HG02678 (cell line): Measurements from ENCODE around the gene PPP1R12B.

Experiments
- ATAC-seq: cut with Tn5 transposase; IDR thresholded peaks from one replicate; pipeline ENCODE4 v1.9.1; 2021; ENCODE audit warnings: mild to moderate bottlenecking, moderate library complexity; ENCODE audit not compliant: unreplicated experiment

Gene PPP1R12B, protein sequence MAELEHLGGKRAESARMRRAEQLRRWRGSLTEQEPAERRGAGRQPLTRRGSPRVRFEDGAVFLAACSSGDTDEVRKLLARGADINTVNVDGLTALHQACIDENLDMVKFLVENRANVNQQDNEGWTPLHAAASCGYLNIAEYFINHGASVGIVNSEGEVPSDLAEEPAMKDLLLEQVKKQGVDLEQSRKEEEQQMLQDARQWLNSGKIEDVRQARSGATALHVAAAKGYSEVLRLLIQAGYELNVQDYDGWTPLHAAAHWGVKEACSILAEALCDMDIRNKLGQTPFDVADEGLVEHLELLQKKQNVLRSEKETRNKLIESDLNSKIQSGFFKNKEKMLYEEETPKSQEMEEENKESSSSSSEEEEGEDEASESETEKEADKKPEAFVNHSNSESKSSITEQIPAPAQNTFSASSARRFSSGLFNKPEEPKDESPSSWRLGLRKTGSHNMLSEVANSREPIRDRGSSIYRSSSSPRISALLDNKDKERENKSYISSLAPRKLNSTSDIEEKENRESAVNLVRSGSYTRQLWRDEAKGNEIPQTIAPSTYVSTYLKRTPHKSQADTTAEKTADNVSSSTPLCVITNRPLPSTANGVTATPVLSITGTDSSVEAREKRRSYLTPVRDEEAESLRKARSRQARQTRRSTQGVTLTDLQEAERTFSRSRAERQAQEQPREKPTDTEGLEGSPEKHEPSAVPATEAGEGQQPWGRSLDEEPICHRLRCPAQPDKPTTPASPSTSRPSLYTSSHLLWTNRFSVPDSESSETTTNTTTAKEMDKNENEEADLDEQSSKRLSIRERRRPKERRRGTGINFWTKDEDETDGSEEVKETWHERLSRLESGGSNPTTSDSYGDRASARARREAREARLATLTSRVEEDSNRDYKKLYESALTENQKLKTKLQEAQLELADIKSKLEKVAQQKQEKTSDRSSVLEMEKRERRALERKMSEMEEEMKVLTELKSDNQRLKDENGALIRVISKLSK

DNA sequence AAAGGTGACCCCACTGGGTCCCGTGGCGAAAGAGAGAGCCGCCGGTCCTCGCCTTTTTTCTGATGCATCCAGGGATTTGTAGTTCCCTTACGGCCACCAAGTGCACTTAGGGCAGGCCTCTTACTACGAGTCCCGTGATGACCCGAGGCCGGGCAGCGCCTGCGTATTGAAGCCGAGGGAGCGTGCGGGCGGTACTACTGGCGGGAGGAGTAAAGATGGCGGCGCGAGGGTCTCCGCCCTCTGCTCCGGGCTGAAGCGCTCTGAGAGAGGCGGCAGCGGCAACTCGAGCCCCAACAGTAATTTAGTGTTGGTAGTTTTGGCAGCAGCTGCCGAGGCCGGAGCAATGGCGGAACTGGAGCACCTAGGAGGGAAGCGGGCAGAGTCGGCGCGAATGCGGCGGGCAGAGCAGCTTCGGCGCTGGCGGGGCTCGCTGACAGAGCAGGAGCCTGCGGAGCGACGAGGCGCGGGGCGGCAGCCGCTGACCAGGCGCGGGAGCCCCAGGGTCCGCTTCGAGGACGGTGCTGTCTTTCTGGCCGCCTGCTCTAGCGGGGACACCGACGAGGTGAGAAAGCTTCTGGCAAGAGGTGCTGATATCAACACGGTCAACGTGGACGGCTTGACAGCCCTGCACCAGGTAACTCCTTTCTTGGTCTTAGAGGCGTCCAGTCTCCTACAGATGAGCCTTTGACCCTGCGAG lies at the start of gene PPP1R12B:
Gene PPP1R12B (plus strand): TSS at position 191 of the 697 bp plus-strand sequence. CDS start 153 bp downstream, at position 344.
- peak; percentile 96 for ATAC-seq

DNA sequence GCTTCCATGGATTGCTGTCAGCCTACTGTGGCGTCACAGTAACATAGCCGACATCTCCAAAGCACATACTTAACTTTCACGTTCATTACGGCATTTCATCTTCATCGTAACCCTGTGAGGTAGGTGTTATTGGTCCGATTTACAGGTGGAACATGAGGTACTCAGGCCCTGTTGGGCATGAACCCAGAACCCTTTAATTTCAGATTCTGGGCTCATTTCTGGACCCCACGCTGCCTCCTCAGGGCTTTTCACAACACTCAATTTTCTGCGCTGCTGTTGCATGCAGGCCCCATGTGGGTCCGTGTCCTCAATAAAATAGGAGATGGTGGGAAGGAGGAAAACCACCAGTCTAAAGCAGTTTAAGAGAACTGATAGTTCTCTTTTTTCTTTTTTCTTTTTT lies 46.3 kb upstream of the PPP1R12B start:
- ATAC-seq = no peak

DNA sequence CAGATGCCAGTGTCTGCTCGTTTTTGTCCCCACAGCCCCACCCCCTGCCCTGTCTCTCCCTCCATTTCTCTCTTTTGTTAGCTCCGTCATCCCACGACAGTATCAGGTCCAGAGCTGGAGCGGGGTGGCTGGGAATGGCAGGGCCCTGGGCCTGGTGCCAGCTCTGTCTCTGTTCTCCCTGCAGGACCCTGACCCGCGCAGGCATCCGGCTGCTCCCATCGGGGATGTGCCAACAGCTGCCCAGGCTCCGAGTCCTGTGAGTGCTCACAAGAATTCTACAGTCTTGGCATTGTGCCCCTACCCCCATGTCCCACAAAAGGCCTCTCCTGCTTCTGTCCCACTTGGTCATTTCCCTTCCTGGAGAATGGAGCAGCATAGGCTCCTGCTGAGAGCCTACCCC lies 44.1 kb upstream of the PPP1R12B start:
- ATAC-seq = no peak

DNA sequence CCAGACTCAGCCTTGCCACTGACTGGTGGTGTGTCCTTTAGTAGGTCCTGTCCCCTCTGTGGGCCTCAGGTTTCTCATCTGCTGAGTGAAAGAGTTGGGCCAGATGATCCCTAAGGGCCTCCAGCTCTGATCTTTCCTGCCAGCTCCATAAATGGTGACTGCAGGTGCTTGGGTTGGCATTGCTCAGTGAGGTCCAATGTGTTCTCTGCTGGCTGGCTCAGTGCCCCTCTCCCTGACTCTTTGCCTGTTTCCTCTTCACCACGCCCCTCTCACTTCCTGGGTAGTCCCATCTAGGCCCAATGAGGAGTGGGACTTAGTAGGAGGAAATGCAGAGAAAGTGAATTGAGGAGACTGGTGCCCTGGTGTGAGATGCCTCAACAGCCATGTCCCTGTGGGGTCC lies 43.3 kb upstream of the PPP1R12B start:
- no peak for ATAC-seq

DNA sequence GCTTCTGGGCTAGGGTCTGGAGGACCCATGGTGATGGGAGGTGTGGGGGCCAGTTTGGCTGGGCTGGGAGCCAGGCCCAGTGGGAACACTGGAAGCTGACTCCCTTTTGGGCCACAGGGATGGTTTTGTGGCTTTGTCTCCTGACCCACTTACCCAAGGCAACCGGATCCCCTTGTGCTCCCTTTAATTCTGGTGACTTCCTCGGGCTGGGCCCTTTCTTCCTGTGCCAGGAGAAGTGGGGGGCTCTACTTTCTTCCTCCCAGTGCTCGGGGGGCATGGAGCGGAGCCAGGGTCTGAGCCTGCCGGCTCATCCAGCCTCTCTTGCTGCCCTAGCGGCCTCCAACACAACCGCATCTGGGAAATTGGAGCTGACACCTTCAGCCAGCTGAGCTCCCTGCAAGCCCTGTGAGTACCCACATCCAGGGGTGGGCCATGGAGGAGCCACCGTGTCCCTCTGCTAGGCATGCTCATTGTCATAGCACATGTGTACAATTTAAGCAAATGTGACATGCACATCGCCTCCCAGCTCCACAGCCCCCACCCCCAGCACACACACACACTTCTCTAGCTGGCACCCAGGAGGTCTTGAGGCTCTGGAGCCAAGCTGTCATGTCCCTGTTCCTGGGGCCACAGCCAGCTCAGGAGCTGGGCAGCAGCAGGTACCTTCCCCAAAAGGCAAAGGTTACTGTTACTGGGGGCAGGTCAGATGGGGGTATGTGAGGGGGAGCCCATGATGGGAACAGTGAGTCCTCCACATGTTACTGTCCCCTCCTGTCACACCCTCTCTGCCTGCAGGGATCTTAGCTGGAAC lies 41.8 kb upstream of the PPP1R12B start:
- ATAC-seq = no peak

DNA sequence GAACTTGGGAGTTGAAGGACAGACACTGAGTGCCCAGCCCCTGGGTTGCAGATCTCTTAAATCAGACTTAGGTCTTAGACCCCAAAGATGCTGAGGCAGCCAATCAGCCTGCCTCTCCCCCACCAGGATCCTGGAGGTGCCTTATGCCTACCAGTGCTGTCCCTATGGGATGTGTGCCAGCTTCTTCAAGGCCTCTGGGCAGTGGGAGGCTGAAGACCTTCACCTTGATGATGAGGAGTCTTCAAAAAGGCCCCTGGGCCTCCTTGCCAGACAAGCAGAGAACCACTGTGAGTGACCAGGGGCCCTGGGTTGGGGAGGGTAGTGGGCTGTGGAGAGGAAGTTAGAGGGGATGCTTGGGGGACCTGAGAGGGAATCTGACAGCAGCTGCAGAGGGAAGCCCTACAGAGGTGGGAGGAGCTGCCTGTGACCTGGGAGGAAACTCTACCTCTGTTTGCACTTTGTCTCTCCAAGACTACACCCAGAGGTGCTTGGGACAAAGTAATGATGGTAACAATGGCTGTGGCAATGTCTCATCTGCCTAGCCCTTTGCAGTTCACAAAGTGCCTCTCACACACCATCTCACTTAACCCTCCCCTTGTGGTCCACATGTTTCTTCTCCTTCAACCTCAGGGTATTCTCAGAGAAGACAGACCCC lies 38.3 kb upstream of the PPP1R12B start:
- no peak for ATAC-seq

DNA sequence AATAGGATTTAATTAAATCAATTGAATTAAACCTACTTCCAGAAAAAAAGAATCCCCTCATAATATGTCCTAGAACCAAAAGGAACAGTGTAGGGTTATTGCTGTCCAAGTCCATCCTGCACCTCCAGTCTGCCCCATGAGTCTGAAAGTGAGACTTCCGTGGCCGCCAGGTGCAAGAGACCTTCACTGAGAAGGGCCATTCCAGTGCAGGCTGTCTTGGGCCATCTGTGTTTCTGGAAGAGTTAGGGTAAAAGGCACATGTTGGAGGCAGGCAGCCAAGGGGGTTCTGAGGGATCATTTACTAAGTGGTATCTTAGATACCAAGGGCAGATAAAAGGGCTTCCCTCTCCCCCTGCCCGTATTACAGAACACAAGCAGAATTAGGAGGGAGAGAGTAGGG lies 37.8 kb upstream of the PPP1R12B start:
- no peak for ATAC-seq

DNA sequence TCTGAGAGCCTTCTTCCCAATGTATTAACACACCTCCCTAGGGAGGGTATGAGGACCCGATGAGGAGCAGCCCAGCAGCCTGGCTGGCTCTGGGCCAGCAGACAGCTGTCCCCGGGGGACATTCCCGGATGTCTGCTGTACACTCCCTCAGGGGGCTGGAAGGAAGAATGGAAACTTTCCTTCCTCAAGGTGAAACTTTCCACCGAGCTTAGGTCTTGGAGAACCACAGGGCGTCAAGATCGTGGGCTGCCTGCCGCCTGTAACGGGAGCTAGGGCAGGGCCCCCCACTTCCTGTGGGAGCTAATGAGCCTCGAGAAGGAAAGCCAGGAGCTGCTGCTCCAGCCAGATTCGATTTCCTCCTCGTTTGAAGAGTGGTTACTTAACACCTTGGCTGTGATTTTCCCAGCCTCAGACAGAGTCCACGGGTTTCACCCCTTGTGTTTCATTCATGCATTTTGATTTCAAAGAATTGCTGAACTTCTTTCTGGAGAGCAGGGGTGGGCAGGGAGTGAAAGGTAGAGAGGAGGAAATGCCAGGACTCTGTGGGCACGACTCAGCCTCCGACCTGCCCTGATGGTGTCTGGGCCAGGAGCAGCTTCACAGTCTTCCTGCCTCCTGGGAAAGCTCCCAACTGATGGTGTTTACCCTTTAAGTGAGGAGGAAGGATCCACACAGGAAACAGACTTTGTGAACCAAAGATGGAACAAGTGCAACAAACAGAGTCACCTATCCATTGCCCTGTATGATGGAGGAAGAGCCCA lies 36.4 kb upstream of the PPP1R12B start:
- no peak for ATAC-seq

DNA sequence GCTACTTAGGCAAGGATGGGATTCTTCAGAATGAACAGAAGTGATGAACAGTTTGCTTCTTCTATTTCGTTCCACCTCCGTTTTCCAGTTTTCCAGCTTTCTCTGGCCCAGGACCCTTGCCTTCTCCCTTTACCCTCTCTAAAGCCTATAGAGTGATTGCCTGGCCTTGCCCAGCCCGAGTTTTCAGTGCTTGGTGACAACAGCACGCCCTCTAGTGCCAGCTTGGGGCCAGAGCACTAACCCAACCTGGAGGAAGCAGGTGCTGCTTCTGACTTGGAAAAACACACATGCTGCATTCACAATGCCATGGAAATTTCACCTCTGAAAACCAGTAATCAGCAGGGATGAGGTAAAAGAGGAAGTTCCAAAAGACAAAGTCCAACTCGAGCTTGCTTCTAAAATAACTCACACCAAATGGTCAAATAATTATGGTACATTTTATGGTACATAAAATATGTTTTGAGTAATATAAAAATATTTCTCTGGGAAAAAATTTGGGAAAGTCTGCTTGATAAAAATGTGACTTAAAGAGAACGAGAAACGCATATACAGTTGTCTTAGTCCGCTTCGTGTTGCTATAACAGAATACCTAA lies 32.8 kb upstream of the PPP1R12B start:
- ATAC-seq = no peak

DNA sequence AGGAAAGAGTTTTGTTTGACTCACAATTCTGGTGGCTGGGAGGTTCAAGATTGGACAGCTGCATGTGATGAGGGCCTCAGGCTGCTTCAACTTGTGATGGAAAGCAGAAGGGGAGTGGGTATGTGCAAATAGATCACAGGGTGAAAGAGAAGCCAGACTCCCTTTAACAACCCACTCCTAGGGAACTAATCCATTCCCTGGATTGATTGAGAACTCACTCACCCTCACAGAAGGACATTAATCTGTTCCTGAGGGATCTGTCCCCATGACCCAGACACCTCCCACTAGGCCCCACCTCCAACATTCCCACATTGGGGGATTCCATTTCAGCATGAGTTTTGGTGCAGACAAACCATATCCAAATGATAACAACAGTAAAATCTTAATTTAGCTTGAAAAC lies 32.3 kb upstream of the PPP1R12B start:
- no peak for ATAC-seq

DNA sequence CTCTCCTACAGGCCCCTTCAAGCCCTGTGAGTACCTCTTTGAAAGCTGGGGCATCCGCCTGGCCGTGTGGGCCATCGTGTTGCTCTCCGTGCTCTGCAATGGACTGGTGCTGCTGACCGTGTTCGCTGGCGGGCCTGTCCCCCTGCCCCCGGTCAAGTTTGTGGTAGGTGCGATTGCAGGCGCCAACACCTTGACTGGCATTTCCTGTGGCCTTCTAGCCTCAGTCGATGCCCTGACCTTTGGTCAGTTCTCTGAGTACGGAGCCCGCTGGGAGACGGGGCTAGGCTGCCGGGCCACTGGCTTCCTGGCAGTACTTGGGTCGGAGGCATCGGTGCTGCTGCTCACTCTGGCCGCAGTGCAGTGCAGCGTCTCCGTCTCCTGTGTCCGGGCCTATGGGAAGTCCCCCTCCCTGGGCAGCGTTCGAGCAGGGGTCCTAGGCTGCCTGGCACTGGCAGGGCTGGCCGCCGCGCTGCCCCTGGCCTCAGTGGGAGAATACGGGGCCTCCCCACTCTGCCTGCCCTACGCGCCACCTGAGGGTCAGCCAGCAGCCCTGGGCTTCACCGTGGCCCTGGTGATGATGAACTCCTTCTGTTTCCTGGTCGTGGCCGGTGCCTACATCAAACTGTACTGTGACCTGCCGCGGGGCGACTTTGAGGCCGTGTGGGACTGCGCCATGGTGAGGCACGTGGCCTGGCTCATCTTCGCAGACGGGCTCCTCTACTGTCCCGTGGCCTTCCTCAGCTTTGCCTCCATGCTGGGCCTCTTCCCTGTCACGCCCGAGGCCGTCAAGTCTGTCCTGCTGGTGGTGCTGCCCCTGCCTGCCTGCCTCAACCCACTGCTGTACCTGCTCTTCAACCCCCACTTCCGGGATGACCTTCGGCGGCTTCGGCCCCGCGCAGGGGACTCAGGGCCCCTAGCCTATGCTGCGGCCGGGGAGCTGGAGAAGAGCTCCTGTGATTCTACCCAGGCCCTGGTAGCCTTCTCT lies 30.3 kb upstream of the PPP1R12B start:
- ATAC-seq = no peak

DNA sequence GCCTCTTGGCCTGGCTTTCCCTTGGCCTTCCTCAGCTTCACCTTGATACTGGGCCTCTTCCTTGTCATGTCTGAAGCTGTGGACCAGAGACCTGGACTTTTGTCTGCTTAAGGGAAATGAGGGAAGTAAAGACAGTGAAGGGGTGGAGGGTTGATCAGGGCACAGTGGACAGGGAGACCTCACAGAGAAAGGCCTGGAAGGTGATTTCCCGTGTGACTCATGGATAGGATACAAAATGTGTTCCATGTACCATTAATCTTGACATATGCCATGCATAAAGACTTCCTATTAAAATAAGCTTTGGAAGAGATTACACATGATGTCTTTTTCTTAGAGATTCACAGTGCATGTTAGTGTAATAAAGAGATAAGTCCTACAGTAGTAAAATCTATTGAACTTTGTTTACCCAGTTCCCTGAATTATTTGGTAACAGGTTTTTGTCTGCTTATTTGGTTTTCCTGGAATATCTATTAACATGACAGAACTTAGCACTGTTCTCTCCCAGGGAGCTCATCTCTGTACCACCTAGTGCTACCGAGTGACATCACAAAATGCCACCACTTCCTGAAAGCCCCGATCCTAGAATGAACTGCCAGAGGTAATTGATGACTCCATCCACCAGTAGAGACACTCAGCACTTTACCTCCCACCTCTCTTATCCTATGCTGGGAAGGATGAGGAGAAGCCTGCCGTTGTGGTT lies 29.0 kb upstream of the PPP1R12B start:
- no peak for ATAC-seq

DNA sequence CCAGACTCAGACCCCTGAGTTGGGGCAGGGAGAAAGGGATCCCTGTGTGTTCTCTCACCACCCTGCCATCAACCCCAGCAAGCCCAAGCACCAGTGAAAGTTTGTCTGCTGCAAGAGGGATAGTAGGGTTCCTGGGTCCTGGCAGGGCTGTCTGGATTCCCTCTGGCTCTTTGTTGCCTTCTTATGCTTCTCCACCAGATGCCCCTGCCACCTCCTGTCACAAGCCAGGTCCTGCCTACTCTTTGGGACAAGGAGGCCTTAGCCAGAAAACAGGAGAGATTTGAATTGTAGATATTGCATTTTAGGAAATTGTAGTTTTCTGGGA lies 28.5 kb upstream of the PPP1R12B start:
- no peak for ATAC-seq

DNA sequence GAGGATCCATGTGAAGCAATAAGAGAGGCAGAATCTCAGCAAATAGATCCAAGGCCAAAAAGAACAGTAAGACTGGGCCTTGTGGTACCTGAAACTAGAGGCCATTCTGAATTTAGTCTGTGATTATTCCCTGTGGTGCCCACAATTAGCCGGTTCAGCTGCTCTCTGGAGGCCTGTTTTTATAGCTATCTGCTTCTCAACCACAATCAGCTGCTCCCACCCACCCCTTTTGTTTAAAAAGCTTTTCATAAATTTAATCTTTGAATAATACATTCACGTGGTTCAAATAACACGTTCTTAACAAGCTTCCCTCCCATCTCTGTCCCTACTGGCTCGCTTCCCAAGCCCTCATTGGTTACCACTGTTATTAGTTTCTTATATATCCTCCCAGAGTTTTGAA lies 24.8 kb upstream of the PPP1R12B start:
- ATAC-seq = no peak

DNA sequence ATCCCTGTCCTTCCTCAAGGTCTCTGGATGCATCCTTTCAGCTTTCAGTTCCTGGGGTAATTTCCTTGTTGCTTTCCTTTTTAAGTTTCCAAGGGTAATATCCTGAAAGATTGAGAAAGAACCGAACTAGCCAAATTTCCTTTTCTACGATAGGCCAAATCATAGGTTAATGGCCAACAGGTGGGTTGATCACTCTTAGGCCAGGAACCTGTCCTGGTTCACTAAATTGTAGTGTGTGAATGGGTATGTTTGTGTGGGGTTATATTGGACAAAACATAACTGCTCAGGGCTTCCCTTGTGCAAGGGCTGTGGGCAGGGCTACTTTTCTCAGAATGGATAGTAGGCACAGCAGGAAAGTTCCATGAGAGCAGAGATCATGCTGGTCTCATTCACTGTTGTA lies 23.9 kb upstream of the PPP1R12B start:
- ATAC-seq = no peak

DNA sequence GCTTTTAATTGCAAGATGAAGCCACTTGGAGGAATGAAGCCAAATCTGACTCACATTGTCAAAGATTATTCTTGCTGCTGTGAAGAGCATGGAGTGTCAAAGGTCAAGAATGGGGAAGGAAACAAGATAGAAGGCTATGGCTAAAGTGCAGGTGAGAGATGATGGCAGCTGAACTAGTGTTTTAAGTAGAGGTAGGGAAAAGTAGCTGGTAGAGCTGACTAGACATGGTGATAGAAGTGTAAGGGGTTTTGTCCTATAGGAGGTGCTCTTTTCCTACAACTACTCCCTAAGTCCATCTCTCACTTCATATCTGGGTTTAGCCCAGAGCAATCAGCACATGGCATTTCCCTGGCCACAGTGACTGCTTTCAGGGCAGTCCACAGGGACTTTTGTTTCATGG lies 18.6 kb upstream of the PPP1R12B start:
- no peak for ATAC-seq

DNA sequence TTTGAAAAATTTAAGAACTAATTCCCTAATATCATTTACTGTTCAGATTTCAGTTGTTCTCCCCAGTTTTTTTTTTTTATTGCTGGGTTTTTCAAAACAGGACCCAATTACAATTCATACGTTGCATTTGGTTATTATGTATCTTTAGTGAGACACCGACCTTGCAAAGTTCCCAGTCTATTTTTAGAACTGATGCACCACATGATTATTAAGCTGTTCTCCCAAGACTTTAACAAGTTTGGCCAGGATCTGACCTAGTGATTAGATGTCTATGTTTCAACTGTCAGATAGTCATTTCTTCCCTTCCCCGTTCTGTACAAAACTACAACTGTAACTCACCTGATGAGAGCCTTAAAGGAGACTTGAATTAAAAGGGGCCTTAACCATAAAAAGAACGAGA lies 14.6 kb upstream of the PPP1R12B start:
- ATAC-seq = no peak
